CD14-positive monocyte (primary cell): ENCODE measurements around the gene CLRN2. TPM values are rescaled to one million over a fixed set of nuclear protein-coding genes. Genes with fewer than 3 reads are reported as not detected.

Experiments used
- DNase-seq, 3 donors: peaks; one replicate each; pipeline ENCODE4 v3.0.0-alpha.2; 2011 to 2022
- H2AFZ ChIP-seq: 2 replicates; pipeline ENCODE4 v1.6.0; 2012; ENCODE audit warnings: mild to moderate bottlenecking, low read depth, low read length, inconsistent platforms; ENCODE audit not compliant: insufficient read depth, poor library complexity, severe bottlenecking
- H3K27ac ChIP-seq, 2 donors: 1 replicate in 1 of 2; 2 replicates in 1 of 2; pipeline ENCODE4 v1.5.1; 2012 to 2013; ENCODE audit warnings: low read length in 2 of 2, control low read depth in 1 of 2, inconsistent platforms in 1 of 2, low read depth in 1 of 2, mild to moderate bottlenecking in 1 of 2
- H3K27me3 ChIP-seq, 2 donors: one replicate each; pipeline versions ENCODE4 v1.6.0 to v1.6.1; 2011 to 2013; ENCODE audit warnings: low read length in 2 of 2; ENCODE audit not compliant: control insufficient read depth in 2 of 2, insufficient read depth in 2 of 2
- H3K36me3 ChIP-seq, 2 donors: replicated peaks in 1 of 2; 1 replicate in 1 of 2; 2 replicates in 1 of 2; pipeline versions ENCODE4 v1.5.1 to v1.6.1; 2012 to 2013; ENCODE audit warnings: low read length in 2 of 2, control low read depth in 1 of 2, inconsistent platforms in 1 of 2, mild to moderate bottlenecking in 1 of 2; ENCODE audit not compliant: insufficient read depth in 2 of 2, control insufficient read depth in 1 of 2
- H3K4me1 ChIP-seq, 2 donors: 1 replicate in 1 of 2; 2 replicates in 1 of 2; pipeline versions ENCODE4 v1.5.1 to v1.6.1; 2012 to 2013; ENCODE audit warnings: low read length in 2 of 2, control low read depth in 1 of 2, inconsistent platforms in 1 of 2, mild to moderate bottlenecking in 1 of 2, moderate library complexity in 1 of 2; ENCODE audit not compliant: insufficient read depth in 2 of 2, control insufficient read depth in 1 of 2
- H3K4me2 ChIP-seq: replicated peaks from 2 replicates; pipeline ENCODE3; 2012; ENCODE audit warnings: low read length, moderate library complexity, mild to moderate bottlenecking; ENCODE audit not compliant: poor library complexity, severe bottlenecking; ENCODE audit errors: extremely low read depth
- H3K4me3 ChIP-seq, 3 experiments: fragments of 200-600 bp in 1 of 3; sonication (generic) in 1 of 3; replicated peaks in 1 of 3; 1 replicate in 2 of 3; 2 replicates in 1 of 3; pipeline ENCODE4 v1.5.1; 2011 to 2013; ENCODE audit warnings: low read length in 3 of 3, mild to moderate bottlenecking in 3 of 3, control low read depth in 2 of 3, low read depth in 2 of 3, inconsistent platforms in 1 of 3, moderate library complexity in 1 of 3
- H3K79me2 ChIP-seq: 2 replicates; pipeline ENCODE4 v1.6.0; 2012; ENCODE audit warnings: mild to moderate bottlenecking, control low read depth, inconsistent platforms, low read length, moderate library complexity; ENCODE audit not compliant: insufficient read depth
- H3K9ac ChIP-seq: 2 replicates; pipeline ENCODE4 v1.6.0; 2017; ENCODE audit warnings: low read length, mild to moderate bottlenecking; ENCODE audit not compliant: insufficient read depth, poor library complexity, severe bottlenecking
- H3K9me3 ChIP-seq, 2 donors: replicated peaks in 1 of 2; 1 replicate in 1 of 2; 2 replicates in 1 of 2; pipeline versions ENCODE4 v1.5.1 to v1.6.1; 2012 to 2013; ENCODE audit warnings: low read length in 2 of 2, control low read depth in 1 of 2; ENCODE audit not compliant: control insufficient read depth in 1 of 2, insufficient read depth in 1 of 2
- H4K20me1 ChIP-seq: 2 replicates; pipeline ENCODE4 v1.6.0; 2012; ENCODE audit warnings: mild to moderate bottlenecking, low read length, control low read depth, moderate library complexity; ENCODE audit not compliant: insufficient read depth
- H3K27ac Mint-ChIP-seq, 7 donors: one replicate each; pipeline ENCODE4 v1.8.0; 2020; ENCODE audit warnings: mild to moderate bottlenecking in 7 of 7, mixed read lengths in 7 of 7, moderate library complexity in 6 of 7, inconsistent platforms in 2 of 7
- H3K27me3 Mint-ChIP-seq, 3 donors: one replicate each; pipeline ENCODE4 v1.8.0; 2021 to 2022; ENCODE audit warnings: low read depth in 3 of 3, mild to moderate bottlenecking in 3 of 3, mixed read lengths in 3 of 3, moderate library complexity in 3 of 3, inconsistent platforms in 1 of 3
- H3K36me3 Mint-ChIP-seq, 2 donors: one replicate each; pipeline ENCODE4 v1.8.0; 2020; ENCODE audit warnings: mixed read lengths in 2 of 2, inconsistent platforms in 1 of 2, mild to moderate bottlenecking in 1 of 2
- H3K4me1 Mint-ChIP-seq: one replicate; pipeline ENCODE4 v1.8.0; 2020; ENCODE audit warnings: mild to moderate bottlenecking, mixed read lengths
- H3K4me3 Mint-ChIP-seq, 2 donors: one replicate each; pipeline ENCODE4 v1.8.0; 2020; ENCODE audit warnings: mild to moderate bottlenecking in 2 of 2, mixed read lengths in 2 of 2, moderate library complexity in 1 of 2
- H3K9me3 Mint-ChIP-seq, 7 donors: one replicate each; pipeline ENCODE4 v1.8.0; 2020 to 2022; ENCODE audit warnings: mixed read lengths in 7 of 7, mild to moderate bottlenecking in 6 of 7, moderate library complexity in 6 of 7, inconsistent platforms in 2 of 7
- WGBS: methylation state at CpG from one replicate; pipeline ENCODE4 v1.1.5; 2013; ENCODE audit warnings: missing lambda C conversion rate; ENCODE audit not compliant: insufficient coverage; 5-methylcytosine and 5-hydroxymethylcytosine counted together
- intact Hi-C, 2 donors: fragments of 100-400 bp; cut with micrococcal nuclease; formaldehyde crosslinking; loops; one replicate each; pipeline versions ENCODE4 v1.15.0 to v1.15.1; 2023
- polyA plus RNA-seq, 3 donors: library from polyadenylated mRNA; depleted of rRNA in 1 of 3; unstranded in 2 of 3; stranded (reverse) in 1 of 3; fragments of 300-500 nt in 2 of 3; fragments of >200 nt in 1 of 3; fragmentation: Illumina TruSeq in 2 of 3; gene quantifications; 1 replicate in 2 of 3; 2 replicates in 1 of 3; pipeline ENCODE4 v1.2.3, GENCODE V29; 2012 to 2021
- TF ChIP-seq, protein P1 (sequence below): fragments of 200-600 bp; IDR thresholded peaks from one replicate; pipeline ENCODE4 v1.8.0; 2022; ENCODE audit warnings: antibody characterized with exemption, mild to moderate bottlenecking

CLRN2 gene
- polyA plus RNA-seq, 3 donors = not detected

DNA sequence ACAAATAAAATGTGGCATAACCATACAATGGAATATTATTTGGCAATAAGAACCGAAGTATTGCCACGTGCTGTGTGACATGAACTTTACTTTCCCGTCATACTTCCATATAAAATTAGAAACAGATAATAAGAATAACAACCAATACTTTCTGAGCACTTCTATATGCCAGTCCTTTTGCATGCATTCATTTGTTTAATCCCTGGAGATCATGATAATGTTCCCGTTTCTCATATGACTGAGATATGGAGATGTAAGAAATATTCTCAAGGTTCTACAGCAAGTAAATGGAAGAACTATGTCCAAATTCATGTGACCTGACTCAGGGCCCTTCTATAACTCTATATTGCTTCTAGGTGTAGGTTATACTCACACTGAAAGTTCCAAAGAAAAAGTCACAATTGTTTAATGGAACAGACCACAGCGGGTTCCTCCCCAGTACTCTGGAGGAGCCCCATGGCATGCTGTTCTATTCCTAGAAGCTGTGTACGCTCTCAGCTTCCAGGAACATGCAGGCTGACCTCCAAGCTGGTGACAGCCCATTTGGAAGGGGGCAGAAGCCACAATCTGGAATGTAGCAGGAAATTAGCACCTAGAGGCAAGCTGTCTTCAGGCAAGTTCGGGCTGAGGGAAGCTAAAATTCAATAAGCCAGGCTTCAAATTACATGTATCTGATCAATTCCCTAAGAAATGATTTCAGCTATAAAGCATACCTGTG, 34.6 kb upstream of the CLRN2 start:
- H3K79me2 ChIP-seq = no peaks in the 10 kb centered on the region
- WGBS = 100% methylated on average over 2 of the region's 7 CpGs
- H3K27me3 ChIP-seq = no peaks in the 10 kb centered on the region
- H3K27ac ChIP-seq = no peak overlapping the region
- Mint-ChIP-seq H3K27ac (no peak overlapping the region), H3K4me1 (peaks cover 21% of the 10 kb centered on the region), H3K9me3 (peaks cover 0 to 1% (median 0%) of the 10 kb centered on the region in 7 donors), H3K36me3 (peaks cover 9 to 13% of the 10 kb centered on the region in 2 donors), H3K27me3 (no peaks in the 10 kb centered on the region), H3K4me3 (no peak overlapping the region)
- no peak for DNase-seq
- H2AFZ ChIP-seq = no peak overlapping the region
- TF ChIP-seq, protein P1, sequence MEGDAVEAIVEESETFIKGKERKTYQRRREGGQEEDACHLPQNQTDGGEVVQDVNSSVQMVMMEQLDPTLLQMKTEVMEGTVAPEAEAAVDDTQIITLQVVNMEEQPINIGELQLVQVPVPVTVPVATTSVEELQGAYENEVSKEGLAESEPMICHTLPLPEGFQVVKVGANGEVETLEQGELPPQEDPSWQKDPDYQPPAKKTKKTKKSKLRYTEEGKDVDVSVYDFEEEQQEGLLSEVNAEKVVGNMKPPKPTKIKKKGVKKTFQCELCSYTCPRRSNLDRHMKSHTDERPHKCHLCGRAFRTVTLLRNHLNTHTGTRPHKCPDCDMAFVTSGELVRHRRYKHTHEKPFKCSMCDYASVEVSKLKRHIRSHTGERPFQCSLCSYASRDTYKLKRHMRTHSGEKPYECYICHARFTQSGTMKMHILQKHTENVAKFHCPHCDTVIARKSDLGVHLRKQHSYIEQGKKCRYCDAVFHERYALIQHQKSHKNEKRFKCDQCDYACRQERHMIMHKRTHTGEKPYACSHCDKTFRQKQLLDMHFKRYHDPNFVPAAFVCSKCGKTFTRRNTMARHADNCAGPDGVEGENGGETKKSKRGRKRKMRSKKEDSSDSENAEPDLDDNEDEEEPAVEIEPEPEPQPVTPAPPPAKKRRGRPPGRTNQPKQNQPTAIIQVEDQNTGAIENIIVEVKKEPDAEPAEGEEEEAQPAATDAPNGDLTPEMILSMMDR = no peak
- no peak overlapping the region for H3K4me3 ChIP-seq
- H3K4me2 ChIP-seq = no peak overlapping the region
- peaks cover 0 to 5% of the 10 kb centered on the region in 2 donors for H3K9me3 ChIP-seq
- no peaks in the 10 kb centered on the region for H4K20me1 ChIP-seq
- intact Hi-C loops = no loop called here
- no peak overlapping the region for H3K9ac ChIP-seq
- H3K4me1 ChIP-seq = peaks cover 15 to 20% of the 10 kb centered on the region in 2 donors
- H3K36me3 ChIP-seq = peaks cover 0 to 23% of the 10 kb centered on the region in 2 donors

DNA sequence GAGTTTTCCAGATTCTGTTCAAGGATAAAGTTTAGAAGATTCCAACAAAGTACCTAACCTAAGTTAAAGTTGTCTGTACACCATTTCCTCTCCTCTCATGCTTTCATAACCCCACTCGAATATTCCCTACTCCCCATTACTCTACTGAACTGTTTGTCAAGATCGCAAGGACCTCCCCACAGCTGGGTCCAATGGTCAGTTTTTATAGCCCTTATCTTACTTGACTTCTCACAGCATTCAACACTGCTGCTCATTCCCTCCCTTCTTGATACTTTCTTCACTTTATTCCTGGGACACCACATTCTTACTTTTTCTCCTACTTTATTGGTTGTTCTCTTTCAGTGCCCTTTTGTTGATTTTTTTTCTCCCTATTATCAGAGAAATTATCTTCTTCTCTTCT, 34.0 kb upstream of the CLRN2 start:
- 100% methylated on average over 2 of the region's 2 CpGs for WGBS
- H3K27me3 Mint-ChIP-seq = no peaks in the 10 kb centered on the region
- H3K27me3 ChIP-seq = no peaks in the 10 kb centered on the region

More for the DNA sequence above, 34.0 kb upstream of the CLRN2 start:
- no peak overlapping the region for H3K4me3 Mint-ChIP-seq
- Histone ChIP-seq H2AFZ (no peak overlapping the region), H3K4me2 (no peak overlapping the region), H3K4me3 (no peak overlapping the region), H3K4me1 (peaks cover 15 to 17% of the 10 kb centered on the region in 2 donors), H3K9ac (no peak overlapping the region), H3K9me3 (peaks cover 0 to 5% of the 10 kb centered on the region in 2 donors), H3K36me3 (peaks cover 0 to 26% of the 10 kb centered on the region in 2 donors), H4K20me1 (no peaks in the 10 kb centered on the region), H3K27ac (no peak overlapping the region), H3K79me2 (no peaks in the 10 kb centered on the region)
- TF ChIP-seq, protein P1 = no peak
- no peak overlapping the region for H3K27ac Mint-ChIP-seq
- H3K9me3 Mint-ChIP-seq = peaks cover 0 to 1% (median 0%) of the 10 kb centered on the region in 7 donors
- intact Hi-C loops = no loop called here
- DNase-seq = no peak
- H3K4me1 Mint-ChIP-seq = peaks cover 20% of the 10 kb centered on the region
- H3K36me3 Mint-ChIP-seq = peaks cover 11 to 18% of the 10 kb centered on the region in 2 donors
